Loucy (cell line): ENCODE measurements around the gene ZNF516.

Experiments used
- EZH2phosphoT487 ChIP-seq: fragments of 200-600 bp; IDR thresholded peaks from 2 replicates; pipeline ENCODE4 v1.6.1; 2018; ENCODE audit warnings: antibody characterized with exemption, mild to moderate bottlenecking, moderate library complexity, borderline replicate concordance
- TF ChIP-seq, protein P1 (sequence below): fragments of 200-600 bp; sonication (generic); conservative IDR thresholded peaks from 2 replicates; pipeline ENCODE4 v1.5.1; 2014; ENCODE audit warnings: mild to moderate bottlenecking, antibody characterized with exemption, low read length

DNA sequence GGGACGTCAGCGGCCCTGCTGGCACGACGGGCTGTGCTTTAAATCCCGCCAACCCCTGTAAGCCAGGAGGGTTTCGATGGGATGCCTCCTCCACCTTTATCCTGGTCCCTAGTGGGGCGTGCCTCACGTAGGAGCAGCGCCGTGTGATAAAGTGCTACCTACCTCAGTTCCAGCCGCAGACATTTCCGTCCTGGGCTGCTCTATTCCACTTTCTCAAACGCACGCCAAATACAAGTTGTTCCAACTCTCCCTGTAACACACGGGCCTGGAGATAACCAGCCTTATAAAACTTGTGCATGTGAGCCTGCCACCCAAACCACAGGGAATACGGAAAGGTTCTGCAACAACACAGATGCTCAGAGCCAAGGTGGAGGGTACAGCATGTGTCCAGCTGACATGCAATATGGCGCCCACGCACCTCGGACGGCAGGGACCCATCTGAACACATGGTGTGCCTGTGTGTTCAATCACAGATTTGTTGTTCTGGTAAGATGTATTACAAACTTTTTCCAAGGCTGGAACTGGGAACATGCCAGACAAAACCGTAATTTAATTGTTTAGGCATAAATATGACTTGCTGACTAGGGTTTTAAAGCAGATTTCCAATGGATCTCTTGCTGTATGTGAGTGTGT lies 47.7 kb downstream of the ZNF516 start:
- TF ChIP-seq, protein P1, sequence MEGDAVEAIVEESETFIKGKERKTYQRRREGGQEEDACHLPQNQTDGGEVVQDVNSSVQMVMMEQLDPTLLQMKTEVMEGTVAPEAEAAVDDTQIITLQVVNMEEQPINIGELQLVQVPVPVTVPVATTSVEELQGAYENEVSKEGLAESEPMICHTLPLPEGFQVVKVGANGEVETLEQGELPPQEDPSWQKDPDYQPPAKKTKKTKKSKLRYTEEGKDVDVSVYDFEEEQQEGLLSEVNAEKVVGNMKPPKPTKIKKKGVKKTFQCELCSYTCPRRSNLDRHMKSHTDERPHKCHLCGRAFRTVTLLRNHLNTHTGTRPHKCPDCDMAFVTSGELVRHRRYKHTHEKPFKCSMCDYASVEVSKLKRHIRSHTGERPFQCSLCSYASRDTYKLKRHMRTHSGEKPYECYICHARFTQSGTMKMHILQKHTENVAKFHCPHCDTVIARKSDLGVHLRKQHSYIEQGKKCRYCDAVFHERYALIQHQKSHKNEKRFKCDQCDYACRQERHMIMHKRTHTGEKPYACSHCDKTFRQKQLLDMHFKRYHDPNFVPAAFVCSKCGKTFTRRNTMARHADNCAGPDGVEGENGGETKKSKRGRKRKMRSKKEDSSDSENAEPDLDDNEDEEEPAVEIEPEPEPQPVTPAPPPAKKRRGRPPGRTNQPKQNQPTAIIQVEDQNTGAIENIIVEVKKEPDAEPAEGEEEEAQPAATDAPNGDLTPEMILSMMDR, result no peak
- TF ChIP-seq EZH2phosphoT487, result no peak
